ENCODE results near the gene BEGAIN.

GRCh38 chr14:100611811-100612480 lies 24.7 kb upstream of the BEGAIN start:
- TF ChIP-seq CTCF (IDR thresholded peaks at IDR 0.05) (no peak), POLR2A (IDR thresholded peaks at IDR 0.05; ENCODE audit: low read depth) (no peak)

Data from esophagus muscularis mucosa (tissue), 3 donors.